ENCODE data around the gene SSC5D. TPM values are rescaled to one million over a fixed set of nuclear protein-coding genes. Genes with fewer than 3 reads are reported as not detected.

Gene SSC5D
- total RNA-seq, 1 donor from 2014 or later, result 0.33 TPM

DNA sequence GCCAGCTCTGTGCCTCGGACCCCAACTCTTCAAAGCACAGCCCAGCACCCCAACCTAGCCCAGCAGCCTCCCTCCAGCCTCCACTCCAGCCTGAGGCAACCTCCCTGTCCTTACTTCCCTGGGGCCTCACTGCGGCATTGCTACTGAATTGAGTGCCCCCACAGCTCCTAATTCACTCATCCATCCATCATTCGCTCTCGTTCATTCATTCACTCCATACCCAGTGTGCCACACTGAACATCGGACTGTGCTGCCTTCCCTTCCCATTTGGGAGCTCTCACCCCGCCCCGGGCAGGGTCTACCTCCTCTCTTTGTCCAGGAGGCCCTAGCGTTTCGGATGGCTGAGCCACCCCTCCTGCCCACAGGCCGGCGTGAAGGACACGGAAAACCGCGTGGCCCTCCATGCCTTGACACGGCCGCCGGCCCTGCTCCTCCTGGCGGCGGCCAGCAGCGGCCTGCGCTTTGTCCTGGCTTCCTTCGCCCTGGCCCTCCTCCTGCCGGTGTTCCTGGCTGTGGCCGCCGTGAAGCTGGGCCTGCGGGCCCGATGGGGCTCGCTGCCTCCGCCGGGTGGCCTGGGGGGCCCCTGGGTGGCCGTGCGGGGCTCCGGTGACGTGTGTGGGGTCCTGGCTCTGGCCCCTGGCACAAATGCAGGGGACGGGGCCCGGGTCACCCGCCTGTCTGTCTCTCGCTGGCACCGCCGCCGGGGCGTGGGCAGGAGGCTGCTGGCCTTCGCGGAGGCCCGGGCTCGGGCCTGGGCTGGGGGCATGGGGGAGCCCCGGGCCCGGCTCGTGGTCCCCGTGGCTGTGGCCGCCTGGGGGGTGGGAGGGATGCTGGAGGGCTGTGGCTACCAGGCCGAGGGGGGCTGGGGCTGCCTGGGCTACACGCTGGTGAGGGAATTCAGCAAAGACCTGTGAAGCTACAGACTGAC, 1.9 kb upstream of the SSC5D start:
- H3K36me3 ChIP-seq (ENCODE audit: control insufficient read depth, insufficient read depth, low read length), result peaks cover 1% of the 10 kb centered on the region
- TF ChIP-seq, protein P1, sequence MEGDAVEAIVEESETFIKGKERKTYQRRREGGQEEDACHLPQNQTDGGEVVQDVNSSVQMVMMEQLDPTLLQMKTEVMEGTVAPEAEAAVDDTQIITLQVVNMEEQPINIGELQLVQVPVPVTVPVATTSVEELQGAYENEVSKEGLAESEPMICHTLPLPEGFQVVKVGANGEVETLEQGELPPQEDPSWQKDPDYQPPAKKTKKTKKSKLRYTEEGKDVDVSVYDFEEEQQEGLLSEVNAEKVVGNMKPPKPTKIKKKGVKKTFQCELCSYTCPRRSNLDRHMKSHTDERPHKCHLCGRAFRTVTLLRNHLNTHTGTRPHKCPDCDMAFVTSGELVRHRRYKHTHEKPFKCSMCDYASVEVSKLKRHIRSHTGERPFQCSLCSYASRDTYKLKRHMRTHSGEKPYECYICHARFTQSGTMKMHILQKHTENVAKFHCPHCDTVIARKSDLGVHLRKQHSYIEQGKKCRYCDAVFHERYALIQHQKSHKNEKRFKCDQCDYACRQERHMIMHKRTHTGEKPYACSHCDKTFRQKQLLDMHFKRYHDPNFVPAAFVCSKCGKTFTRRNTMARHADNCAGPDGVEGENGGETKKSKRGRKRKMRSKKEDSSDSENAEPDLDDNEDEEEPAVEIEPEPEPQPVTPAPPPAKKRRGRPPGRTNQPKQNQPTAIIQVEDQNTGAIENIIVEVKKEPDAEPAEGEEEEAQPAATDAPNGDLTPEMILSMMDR (IDR thresholded peaks at IDR 0.05; ENCODE audit: insufficient read depth, low read length, poor library complexity, severe bottlenecking), result peak; percentile 34
- H3K4me3 ChIP-seq (ENCODE audit: low read depth, low read length), result peak overlapping the region; percentile 79
- no peaks in the 10 kb centered on the region for H3K27me3 ChIP-seq (ENCODE audit: control insufficient read depth, insufficient read depth, low read length)
- no peak for DNase-seq (ENCODE audit: low read depth)

DNA sequence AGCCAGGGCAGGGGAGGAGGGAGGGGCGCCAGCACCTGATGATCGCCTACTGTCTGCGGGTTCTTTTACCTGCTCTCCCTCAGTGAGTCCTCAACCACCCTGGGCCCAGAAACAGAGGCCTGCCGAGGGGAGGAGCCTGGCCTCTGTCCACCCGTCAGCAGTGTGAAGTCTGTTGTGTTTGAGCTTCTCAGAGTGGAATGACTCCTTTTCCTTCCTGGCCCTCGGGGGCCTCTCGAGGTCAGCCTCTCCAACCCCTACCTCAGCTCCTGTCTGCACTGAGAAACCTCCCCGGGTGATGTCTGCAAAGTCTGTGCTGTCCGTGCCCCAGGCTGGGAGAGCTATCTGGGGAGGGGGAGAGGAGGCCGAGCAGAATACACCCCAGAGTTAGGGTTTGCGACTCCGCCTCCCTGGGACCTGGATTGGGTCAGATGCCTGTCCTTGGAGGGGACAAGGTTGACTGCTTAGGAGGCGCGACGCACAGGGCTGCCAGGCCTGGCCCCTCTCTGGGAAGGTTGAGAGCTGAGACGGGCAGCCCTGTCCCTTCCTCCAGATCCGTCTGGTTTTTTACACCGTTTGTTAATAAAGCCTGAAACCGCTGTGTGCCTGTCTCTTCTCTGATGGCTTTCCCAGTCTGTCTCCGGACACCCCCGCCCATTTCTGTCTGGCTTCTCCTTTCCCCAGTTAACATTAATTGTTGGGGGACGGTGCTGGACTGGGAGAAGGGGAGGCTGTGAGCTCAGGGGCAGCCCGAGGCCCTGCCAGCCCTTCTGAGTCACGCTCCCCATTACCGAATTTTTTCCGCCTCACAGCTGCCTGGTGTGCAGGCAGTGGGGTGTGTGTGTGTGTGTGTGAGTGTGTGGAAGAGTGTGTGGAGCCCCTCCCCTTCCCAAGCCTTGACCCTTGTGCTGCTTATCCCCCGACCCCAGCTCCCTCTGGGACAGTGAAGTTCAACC, 989 bp upstream of the SSC5D start:
- TF ChIP-seq, protein P1 (IDR thresholded peaks at IDR 0.05; ENCODE audit: insufficient read depth, low read length, poor library complexity, severe bottlenecking), result no peak
- DNase-seq (ENCODE audit: low read depth), result peak; percentile 85
- H3K27me3 ChIP-seq (ENCODE audit: control insufficient read depth, insufficient read depth, low read length), result no peaks in the 10 kb centered on the region
- H3K36me3 ChIP-seq (ENCODE audit: control insufficient read depth, insufficient read depth, low read length), result peaks cover 1% of the 10 kb centered on the region
- no peak overlapping the region for H3K4me3 ChIP-seq (ENCODE audit: low read depth, low read length)

DNA sequence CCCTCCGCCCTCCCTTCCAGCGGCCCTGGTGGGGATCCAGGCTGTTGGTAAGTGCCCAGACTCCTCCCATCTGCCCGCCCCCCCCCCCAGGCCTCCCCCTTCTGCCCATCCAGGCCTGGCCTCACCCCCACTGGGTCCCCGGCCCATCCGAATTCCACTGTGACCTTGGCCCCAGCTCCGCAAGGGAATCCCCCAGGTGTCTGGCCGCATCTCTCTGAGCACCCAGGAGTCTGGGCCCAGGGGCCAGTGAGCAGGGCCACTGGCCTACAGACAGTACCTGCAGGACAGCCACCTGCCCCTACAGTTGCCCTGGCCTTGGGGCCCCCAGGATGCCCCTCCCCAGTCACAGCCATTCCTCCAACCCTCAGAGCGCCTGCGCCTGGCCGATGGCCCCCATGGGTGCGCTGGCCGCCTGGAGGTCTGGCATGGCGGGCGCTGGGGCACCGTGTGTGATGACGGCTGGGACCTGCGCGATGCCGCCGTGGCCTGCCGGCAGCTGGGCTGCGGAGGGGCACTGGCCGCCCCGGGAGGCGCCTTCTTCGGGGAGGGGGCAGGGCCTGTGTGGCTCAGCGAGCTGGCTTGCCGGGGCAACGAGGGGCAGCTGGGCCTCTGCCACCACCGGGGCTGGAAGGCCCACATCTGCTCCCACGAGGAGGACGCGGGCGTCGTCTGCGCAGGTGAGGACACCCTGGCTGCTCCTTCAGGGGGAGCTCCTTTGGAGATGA, 912 bp downstream of the SSC5D start:
- TF ChIP-seq, protein P1 (IDR thresholded peaks at IDR 0.05; ENCODE audit: insufficient read depth, low read length, poor library complexity, severe bottlenecking), result no peak
- no peak overlapping the region for H3K4me3 ChIP-seq (ENCODE audit: low read depth, low read length)
- DNase-seq (ENCODE audit: low read depth), result no peak
- no peaks in the 10 kb centered on the region for H3K27me3 ChIP-seq (ENCODE audit: control insufficient read depth, insufficient read depth, low read length)
- H3K36me3 ChIP-seq (ENCODE audit: control insufficient read depth, insufficient read depth, low read length), result no peaks in the 10 kb centered on the region

DNA sequence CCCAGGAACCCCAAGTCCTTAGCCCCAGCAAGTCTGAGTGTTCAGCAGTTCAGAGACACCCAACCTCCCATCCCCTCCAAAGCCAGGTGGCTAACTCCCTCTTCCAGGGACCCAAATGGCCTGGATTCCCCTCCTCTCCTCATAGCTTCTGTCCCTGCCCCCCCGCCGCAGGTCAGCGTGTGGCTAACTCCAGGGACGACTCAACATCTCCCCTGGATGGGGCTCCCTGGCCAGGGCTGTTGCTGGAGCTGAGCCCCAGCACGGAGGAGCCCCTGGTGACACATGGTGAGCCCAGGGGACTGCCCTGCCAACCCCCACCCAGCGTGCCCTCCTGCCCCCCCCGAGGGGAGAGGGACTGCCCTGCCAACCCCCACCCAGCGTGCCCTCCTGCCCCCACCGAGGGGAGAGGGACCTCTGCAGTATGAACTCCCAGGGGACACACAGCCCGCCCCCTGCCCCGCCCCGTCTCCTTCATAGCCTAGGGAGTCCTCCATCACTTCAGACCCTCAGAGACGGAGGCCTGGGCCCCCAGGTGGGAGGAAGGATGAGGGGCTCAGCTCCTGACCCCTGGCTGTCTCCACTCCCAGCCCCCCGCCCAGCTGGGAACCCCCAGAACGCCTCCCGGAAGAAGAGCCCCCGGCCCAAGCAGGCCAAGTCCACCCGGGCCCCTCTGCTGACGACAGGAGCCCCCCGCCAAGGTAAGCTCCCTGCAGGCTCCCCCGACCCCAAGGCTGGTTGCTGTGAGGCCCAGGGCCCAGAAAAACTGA, 1.7 kb downstream of the SSC5D start:
- Histone ChIP-seq H3K27me3 (ENCODE audit: control insufficient read depth, insufficient read depth, low read length) (no peaks in the 10 kb centered on the region), H3K36me3 (ENCODE audit: control insufficient read depth, insufficient read depth, low read length) (no peaks in the 10 kb centered on the region), H3K4me3 (ENCODE audit: low read depth, low read length) (no peak overlapping the region)
- DNase-seq (ENCODE audit: low read depth), result no peak
- TF ChIP-seq, protein P1 (IDR thresholded peaks at IDR 0.05; ENCODE audit: insufficient read depth, low read length, poor library complexity, severe bottlenecking), result no peak

All from kidney epithelial cell (primary cell).